Right lobe of liver (tissue), 4 donors: ENCODE data around the gene USP30.

Experiments used
- CTCF ChIP-seq, 4 donors: fragments of 200-600 bp in 3 of 4; fragments of 450-650 bp in 1 of 4; IDR thresholded peaks; one replicate each; pipeline versions ENCODE4 v1.5.1 to v1.8.0; 2016 to 2022; ENCODE audit warnings: antibody characterized with exemption in 4 of 4, mild to moderate bottlenecking in 2 of 4
- POLR2A ChIP-seq: fragments of 450-650 bp; IDR thresholded peaks from one replicate; pipeline ENCODE4 v1.6.1; 2017; ENCODE audit warnings: antibody characterized with exemption, mild to moderate bottlenecking
- donor health status: DM: no; HTN: no; CAD: no.
- donor health status: DM: no; HTN: no; CAD: no.
- donor health status: DM: no; HTN: yes; CAD: no.

GRCh38 chr12:109115758-109116610 is 63.6 kb downstream of the USP30 start, which contains the start of gene ACACB:
- no peak for TF ChIP-seq CTCF (IDR thresholded peaks at IDR 0.05)
- TF ChIP-seq POLR2A, result peak; percentile 75
